Transverse colon (tissue), 4 donors: ENCODE data around the gene SETD3. TPM values are rescaled to one million over a fixed set of nuclear protein-coding genes. Genes with fewer than 3 reads are reported as not detected.

Experiments
- DNase-seq: peaks from one replicate; pipeline ENCODE4 v3.0.0-alpha.2; 2019
- H3K27ac ChIP-seq, 4 donors: fragments of 200-600 bp; sonication (generic); 2 replicates each; pipeline ENCODE4 v1.5.1; 2016 to 2018; ENCODE audit warnings: inconsistent platforms in 4 of 4
- H3K27me3 ChIP-seq: fragments of 200-600 bp; sonication (generic); 2 replicates; pipeline ENCODE4 v1.5.1; 2017; ENCODE audit warnings: inconsistent platforms
- H3K36me3 ChIP-seq, 4 donors: fragments of 200-600 bp; sonication (generic); 2 replicates each; pipeline ENCODE4 v1.5.1; 2017 to 2019; ENCODE audit warnings: inconsistent platforms in 4 of 4
- H3K4me1 ChIP-seq, 4 donors: fragments of 200-600 bp; sonication (generic); 2 replicates each; pipeline ENCODE4 v1.5.1; 2017 to 2020; ENCODE audit warnings: inconsistent platforms in 4 of 4
- H3K4me3 ChIP-seq, 4 donors: fragments of 200-600 bp; sonication (generic); 1 replicate in 1 of 4; 2 replicates in 3 of 4; pipeline versions ENCODE4 v1.5.1 to v1.6.1; 2017 to 2019; ENCODE audit warnings: inconsistent platforms in 4 of 4
- H3K9me3 ChIP-seq, 2 donors: fragments of 200-600 bp; sonication (generic); 2 replicates each; pipeline ENCODE4 v1.5.1; 2017 to 2019; ENCODE audit warnings: inconsistent platforms in 2 of 2
- EP300 ChIP-seq: sonication (generic); formaldehyde crosslinking; IDR thresholded peaks from one replicate; pipeline ENCODE4 v1.6.1; 2017; ENCODE audit warnings: antibody characterized with exemption, low read depth
- POLR2A ChIP-seq: fragments of 450-650 bp; IDR thresholded peaks from one replicate; pipeline ENCODE4 v1.6.1; 2016; ENCODE audit warnings: antibody characterized with exemption, mild to moderate bottlenecking, moderate library complexity
- POLR2AphosphoS5 ChIP-seq, 3 donors: sonication (generic); formaldehyde crosslinking; IDR thresholded peaks; one replicate each; pipeline ENCODE4 v1.6.1; 2016; ENCODE audit warnings: antibody characterized with exemption in 3 of 3
- WGBS, 2 donors: methylation state at CpG; one replicate each; pipeline ENCODE4 v1.1.5; 2018; ENCODE audit warnings: low coverage in 1 of 2; 5-methylcytosine and 5-hydroxymethylcytosine counted together
- in situ Hi-C, 4 donors: fragments of 200-750 bp; cut with MboI; loops; one replicate each; pipeline versions ENCODE4 v1.15.0 to v1.15.1; 2017; ENCODE audit warnings: low sequenced_read_pairs in 3 of 4, low pct_ligation_motif_present in 1 of 4, low pct_unique_long_range_greater_than_20kb in 1 of 4
- intact Hi-C: fragments of 100-400 bp; cut with DNase I; formaldehyde crosslinking; loops from one replicate; pipeline ENCODE4 v1.15.1; 2023; ENCODE audit warnings: low total_unique reads
- total RNA-seq, 4 donors: library from RNA; depleted of rRNA; stranded (reverse); fragments of >200 nt; gene quantifications; one replicate each; pipeline ENCODE4 v1.1.0, GENCODE V29; 2016
- TF ChIP-seq, protein P1 (sequence below), 5 experiments: fragments of 200-600 bp in 3 of 5; fragments of 450-650 bp in 2 of 5; sonication (generic) in 3 of 5; IDR thresholded peaks; 1 replicate in 2 of 5; 2 replicates in 3 of 5; pipeline ENCODE4 v1.5.1; 2016 to 2017; ENCODE audit warnings: antibody characterized with exemption in 5 of 5, inconsistent platforms in 3 of 5, mild to moderate bottlenecking in 2 of 5, moderate library complexity in 1 of 5

The SETD3 gene
- total RNA-seq, 4 donors from 2014 or later, result 50.1 to 224 (median 68.8) TPM

DNA sequence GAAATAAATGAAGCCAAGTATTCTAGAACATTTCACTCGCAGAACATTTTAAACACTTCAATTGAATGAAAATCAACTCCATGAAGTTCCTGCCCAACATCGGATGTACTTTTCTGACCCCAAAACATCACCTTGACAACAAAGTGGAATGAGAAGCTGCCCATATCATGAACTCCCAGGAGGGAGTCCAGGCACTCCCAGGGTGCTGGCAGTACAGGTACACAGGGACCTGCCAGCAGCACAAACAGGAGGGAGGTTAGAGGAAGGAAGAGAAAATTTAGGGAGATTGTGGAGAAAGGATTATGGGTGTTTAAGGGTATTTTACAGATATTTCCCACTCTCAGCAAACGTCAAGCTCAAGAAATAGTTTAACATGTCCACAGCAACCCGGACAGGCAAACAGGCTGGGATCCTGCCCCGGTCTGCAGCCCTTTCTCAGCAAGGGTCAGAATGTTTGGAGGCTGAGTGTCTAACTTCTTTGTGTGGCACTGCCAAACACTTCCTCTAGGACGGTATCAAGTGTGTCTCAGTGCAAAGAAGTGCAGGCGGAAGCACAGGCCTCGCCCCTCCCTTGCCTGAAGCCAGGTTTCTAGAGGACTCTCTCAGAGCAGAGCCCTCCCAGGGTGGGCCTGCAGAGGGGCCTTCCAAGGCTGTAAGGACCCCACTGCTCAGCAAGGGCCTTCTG lies 72.2 kb downstream of the SETD3 start:
- Histone ChIP-seq H3K36me3 (peaks cover 0 to 24% (median 11%) of the 10 kb centered on the region in 4 donors), H3K4me3 (no peak overlapping the region), H3K4me1 (no peaks in the 10 kb centered on the region), H3K27ac (no peak overlapping the region), H3K27me3 (no peaks in the 10 kb centered on the region), H3K9me3 (no peaks in the 10 kb centered on the region)
- 87 to 90% methylated on average over 2 to 8 of the region's 8 CpGs for WGBS, 2 donors
- TF ChIP-seq POLR2AphosphoS5 (IDR thresholded peaks at IDR 0.05) (no peak), EP300 (no peak), POLR2A (no peak)
- TF ChIP-seq, protein P1, sequence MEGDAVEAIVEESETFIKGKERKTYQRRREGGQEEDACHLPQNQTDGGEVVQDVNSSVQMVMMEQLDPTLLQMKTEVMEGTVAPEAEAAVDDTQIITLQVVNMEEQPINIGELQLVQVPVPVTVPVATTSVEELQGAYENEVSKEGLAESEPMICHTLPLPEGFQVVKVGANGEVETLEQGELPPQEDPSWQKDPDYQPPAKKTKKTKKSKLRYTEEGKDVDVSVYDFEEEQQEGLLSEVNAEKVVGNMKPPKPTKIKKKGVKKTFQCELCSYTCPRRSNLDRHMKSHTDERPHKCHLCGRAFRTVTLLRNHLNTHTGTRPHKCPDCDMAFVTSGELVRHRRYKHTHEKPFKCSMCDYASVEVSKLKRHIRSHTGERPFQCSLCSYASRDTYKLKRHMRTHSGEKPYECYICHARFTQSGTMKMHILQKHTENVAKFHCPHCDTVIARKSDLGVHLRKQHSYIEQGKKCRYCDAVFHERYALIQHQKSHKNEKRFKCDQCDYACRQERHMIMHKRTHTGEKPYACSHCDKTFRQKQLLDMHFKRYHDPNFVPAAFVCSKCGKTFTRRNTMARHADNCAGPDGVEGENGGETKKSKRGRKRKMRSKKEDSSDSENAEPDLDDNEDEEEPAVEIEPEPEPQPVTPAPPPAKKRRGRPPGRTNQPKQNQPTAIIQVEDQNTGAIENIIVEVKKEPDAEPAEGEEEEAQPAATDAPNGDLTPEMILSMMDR (IDR thresholded peaks at IDR 0.05), result no peak
- intact Hi-C loops (loop anchor here (2.0 kb wide), 1 partner anchor 76 kb away; no protein-coding TSS in a partner anchor), in situ Hi-C loops (no loop called here)
- DNase-seq, result no peak

DNA sequence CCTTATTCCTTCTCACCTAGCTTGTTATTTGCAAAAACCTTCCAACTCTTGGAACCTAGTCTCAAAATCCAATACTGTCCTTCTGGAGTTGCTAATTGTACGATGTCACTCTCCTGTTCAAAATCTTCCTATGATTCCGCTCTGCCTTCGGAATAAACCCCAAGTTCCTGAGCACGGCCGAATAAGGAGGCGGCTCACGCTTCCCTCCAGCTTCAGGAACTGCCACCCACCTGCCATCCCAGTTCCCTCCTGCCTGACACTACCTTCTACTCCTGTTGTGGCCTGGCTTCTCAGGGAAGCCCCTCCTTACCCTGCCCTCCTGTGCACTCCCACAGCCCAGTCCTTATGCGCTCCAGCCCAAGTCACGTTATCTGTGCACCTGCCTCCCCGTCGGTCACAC lies 73.2 kb downstream of the SETD3 start:
- Histone ChIP-seq H3K4me3 (no peak overlapping the region), H3K4me1 (no peaks in the 10 kb centered on the region), H3K36me3 (peaks cover 0 to 27% (median 7%) of the 10 kb centered on the region in 4 donors), H3K9me3 (no peaks in the 10 kb centered on the region), H3K27ac (no peak overlapping the region), H3K27me3 (no peaks in the 10 kb centered on the region)
- intact Hi-C loops, result no loop called here
- in situ Hi-C loops, result no loop called here
- WGBS, 2 donors, result 91 to 97% methylated on average over 7 to 11 of the region's 11 CpGs
- TF ChIP-seq POLR2AphosphoS5 (IDR thresholded peaks at IDR 0.05) (no peak), POLR2A (no peak), EP300 (no peak)
- TF ChIP-seq, protein P1 (IDR thresholded peaks at IDR 0.05), result no peak
- DNase-seq, result no peak

DNA sequence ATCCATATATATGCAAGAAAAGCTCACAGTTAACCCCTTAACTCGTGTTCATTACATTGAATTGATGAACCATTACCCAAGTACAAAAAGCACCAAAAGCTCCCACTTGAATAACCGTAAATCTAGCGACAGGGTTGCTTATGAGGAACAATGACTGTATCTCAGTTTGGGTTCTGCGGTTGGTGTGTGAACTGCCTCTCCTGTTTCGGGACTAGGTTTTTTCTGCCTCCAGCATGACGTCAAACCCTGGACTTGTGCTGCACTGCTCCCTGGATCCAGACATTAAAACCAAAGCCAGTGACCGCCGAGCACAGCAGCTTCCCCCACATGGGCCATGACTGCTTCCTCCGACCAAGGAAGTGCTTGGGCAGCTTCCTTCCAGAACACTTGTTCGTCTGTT lies 77.7 kb downstream of the SETD3 start:
- no peak overlapping the region for H3K27ac ChIP-seq
- TF ChIP-seq POLR2AphosphoS5 (IDR thresholded peaks at IDR 0.05) (no peak), EP300 (no peak), POLR2A (no peak)
- TF ChIP-seq, protein P1 (IDR thresholded peaks at IDR 0.05), result no peak
- peaks cover 0 to 46% (median 18%) of the 10 kb centered on the region in 4 donors for H3K36me3 ChIP-seq
- no peaks in the 10 kb centered on the region for H3K9me3 ChIP-seq
- in situ Hi-C loops (no loop called here), intact Hi-C loops (no loop called here)
- no peaks in the 10 kb centered on the region for H3K27me3 ChIP-seq
- H3K4me1 ChIP-seq, result no peaks in the 10 kb centered on the region
- H3K4me3 ChIP-seq, result no peak overlapping the region
- no peak for DNase-seq
- WGBS, 2 donors, result 89 to 96% methylated on average over 5 to 10 of the region's 10 CpGs

DNA sequence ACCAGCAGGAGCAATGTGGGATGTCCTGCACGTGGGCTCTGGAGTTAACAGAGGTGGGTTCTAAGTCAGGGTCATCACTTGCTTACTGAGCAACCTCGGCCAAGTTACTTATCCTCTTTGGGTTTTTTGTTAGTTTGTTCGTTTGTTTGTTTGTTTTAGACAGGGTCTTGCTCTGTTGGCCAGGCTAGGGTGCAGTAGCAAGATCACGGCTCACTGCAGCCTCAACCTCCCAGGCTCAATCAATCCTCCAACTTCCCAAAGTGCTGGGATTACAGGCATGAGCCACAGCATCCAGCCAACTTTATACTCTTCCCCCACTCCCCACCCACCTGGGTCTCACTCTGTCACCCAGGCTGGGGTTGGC lies 78.4 kb downstream of the SETD3 start:
- Histone ChIP-seq H3K36me3 (peaks cover 0 to 52% (median 21%) of the 10 kb centered on the region in 4 donors), H3K27me3 (no peaks in the 10 kb centered on the region), H3K27ac (no peak overlapping the region), H3K4me3 (no peak overlapping the region), H3K9me3 (no peaks in the 10 kb centered on the region), H3K4me1 (no peaks in the 10 kb centered on the region)
- TF ChIP-seq POLR2A (no peak), POLR2AphosphoS5 (IDR thresholded peaks at IDR 0.05) (no peak), EP300 (no peak)
- TF ChIP-seq, protein P1 (IDR thresholded peaks at IDR 0.05), result no peak
- in situ Hi-C loops, result no loop called here
- intact Hi-C loops, result no loop called here
- 76 to 85% methylated on average over 4 of the region's 4 CpGs for WGBS, 2 donors
- DNase-seq, result no peak
